Measurements from ENCODE around the gene FGGY.

- no peak for TF ChIP-seq CTCF (IDR thresholded peaks at IDR 0.05)
- peak in 1 of 3 donors; percentile 12 for TF ChIP-seq POLR2AphosphoS5 (IDR thresholded peaks at IDR 0.05)
- no peak for TF ChIP-seq POLR2A (IDR thresholded peaks at IDR 0.05)
- TF ChIP-seq EP300 (IDR thresholded peaks at IDR 0.05) = no peak
Observed at GRCh38 chr1:59564192-59564891, 267.4 kb downstream of the FGGY start.
